Head of caudate nucleus (tissue), 42 donors: Measurements from ENCODE around the gene CD2BP2.
"Not testable (repeated sequence)": the region's sequence is repeated elsewhere in the genome, so short reads cannot be mapped to it uniquely, and the experiment has no call there.

Source experiments
- DNase-seq, 42 donors: peaks; one replicate each; pipeline versions ENCODE4 v3.0.0 to v3.0.0-alpha.2; 2020 to 2021; ENCODE audit warnings: mixed read lengths in 7 of 42
- intact Hi-C: fragments of 100-400 bp; cut with DNase I; formaldehyde crosslinking; loops from one replicate; pipeline ENCODE4 v1.15.0; 2022

The CD2BP2 gene

GRCh38 chr16:30310937-30311336 is 44.2 kb downstream of the CD2BP2 start:
- DNase-seq, intact Hi-C loops: not testable (repeated sequence)

GRCh38 chr16:30309255-30309654 is 45.9 kb downstream of the CD2BP2 start:
- DNase-seq, intact Hi-C loops: not testable (repeated sequence)
